ENCODE measurements around the gene TF.

The TF gene

GRCh38 chr3:133812872-133813271 is 66.7 kb downstream of the TF start:
- no peak for DNase-seq (ENCODE audit: low spot score)

- no peak for DNase-seq (ENCODE audit: low spot score)
These were observed 69.2 kb downstream of the TF start for GRCh38 chr3:133815386-133815785.

GRCh38 chr3:133820129-133820528 is 73.9 kb downstream of the TF start:
- DNase-seq (ENCODE audit: low spot score), result no peak

- peak; percentile 45 for DNase-seq (ENCODE audit: low spot score)
These were observed 74.9 kb downstream of the TF start for GRCh38 chr3:133820889-133821675.

GRCh38 chr3:133821767-133822638 is 75.8 kb downstream of the TF start:
- peak; percentile 94 for DNase-seq (ENCODE audit: low spot score)

- DNase-seq (ENCODE audit: low spot score), result no peak
These were observed 78.8 kb downstream of the TF start for GRCh38 chr3:133824961-133825485.

GRCh38 chr3:133825969-133826727 is 80.0 kb downstream of the TF start:
- no peak for DNase-seq (ENCODE audit: low spot score)

- no peak for DNase-seq (ENCODE audit: low spot score)
These were observed 80.9 kb downstream of the TF start for GRCh38 chr3:133827136-133827535.

- no peak for DNase-seq (ENCODE audit: low spot score)
These were observed 81.5 kb downstream of the TF start for GRCh38 chr3:133827684-133828083.

- DNase-seq (ENCODE audit: low spot score), result no peak
These were observed 82.5 kb downstream of the TF start for GRCh38 chr3:133828576-133829309.

GRCh38 chr3:133829310-133829707 is 83.1 kb downstream of the TF start:
- DNase-seq (ENCODE audit: low spot score), result no peak

- no peak for DNase-seq (ENCODE audit: low spot score)
These were observed 83.9 kb downstream of the TF start for GRCh38 chr3:133830071-133830470.

GRCh38 chr3:133831966-133832801 is 86.0 kb downstream of the TF start:
- DNase-seq (ENCODE audit: low spot score), result no peak

GRCh38 chr3:133832802-133833144 is 86.6 kb downstream of the TF start:
- no peak for DNase-seq (ENCODE audit: low spot score)

- no peak for DNase-seq (ENCODE audit: low spot score)
These were observed 87.1 kb downstream of the TF start for GRCh38 chr3:133833267-133833666.

- no peak for DNase-seq (ENCODE audit: low spot score)
These were observed 87.9 kb downstream of the TF start for GRCh38 chr3:133833880-133834620.

GRCh38 chr3:133834621-133835417 is 88.6 kb downstream of the TF start:
- DNase-seq (ENCODE audit: low spot score), result no peak

- no peak for DNase-seq (ENCODE audit: low spot score)
These were observed 89.2 kb downstream of the TF start for GRCh38 chr3:133835418-133835743.

GRCh38 chr3:133835961-133836360 is 89.8 kb downstream of the TF start:
- DNase-seq (ENCODE audit: low spot score), result no peak
